Measurements from ENCODE around the gene SPTBN4.

The SPTBN4 gene

GRCh38 chr19:40567750-40568494 lies 101.1 kb downstream of the SPTBN4 start:
- DNase-seq, result no peak

DNA sequence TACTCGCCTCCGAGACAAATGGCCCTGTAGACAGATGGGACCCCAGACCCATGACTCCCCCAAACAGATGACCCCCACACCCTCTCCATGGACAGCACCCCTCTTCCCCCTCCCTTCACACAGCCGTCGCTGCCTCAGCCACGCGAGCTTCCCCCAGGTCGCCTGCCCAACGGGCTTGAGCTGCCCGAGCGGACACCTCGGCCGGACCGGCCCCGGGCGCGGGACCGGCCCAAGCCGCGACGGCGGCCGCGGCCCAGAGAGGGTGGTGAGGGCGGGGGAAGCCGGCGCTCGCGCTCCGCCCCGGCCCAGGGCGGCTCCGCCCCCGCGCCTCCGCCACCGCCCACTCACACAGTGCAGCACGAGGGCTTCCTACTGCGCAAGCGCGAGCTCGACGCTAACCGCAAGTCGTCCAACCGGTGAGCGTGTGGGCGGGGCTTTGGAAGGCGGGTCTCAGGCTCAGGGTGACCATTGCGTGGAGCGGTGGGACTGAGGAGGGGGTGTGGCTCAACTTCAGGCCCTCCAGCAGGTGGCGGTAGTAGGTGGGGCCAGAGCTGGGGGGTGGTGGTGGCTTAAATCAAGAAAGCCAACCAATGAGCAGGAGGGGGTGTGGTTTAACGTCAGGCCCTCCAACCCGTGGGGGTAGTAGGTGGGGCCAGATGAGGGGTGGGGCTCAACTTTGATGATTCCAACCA lies 103.7 kb downstream of the SPTBN4 start:
- DNase-seq, result peak; percentile 96

DNA sequence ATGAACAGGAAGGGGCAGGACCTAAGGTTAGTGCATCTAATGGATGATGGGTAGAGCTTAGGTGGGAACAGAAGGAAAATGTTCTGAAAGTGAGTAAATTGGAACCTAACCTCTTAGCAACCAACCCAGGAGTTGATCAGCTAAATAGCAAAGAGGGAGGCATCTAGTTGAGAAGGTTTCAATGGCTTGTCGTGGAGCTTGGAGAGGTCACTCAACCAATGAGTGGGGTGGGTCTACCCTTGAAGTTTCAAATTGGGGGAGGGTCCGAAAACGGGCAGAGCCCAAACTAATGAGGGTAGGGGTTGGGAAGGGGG lies 104.2 kb downstream of the SPTBN4 start:
- no peak for DNase-seq

- no peak for DNase-seq
These were observed 105.2 kb downstream of the SPTBN4 start for GRCh38 chr19:40571831-40572495.

- DNase-seq, result no peak
These were observed 108.5 kb downstream of the SPTBN4 start for GRCh38 chr19:40575326-40575725.

- no peak for DNase-seq
These were observed 109.4 kb downstream of the SPTBN4 start for GRCh38 chr19:40576151-40576584.

DNA sequence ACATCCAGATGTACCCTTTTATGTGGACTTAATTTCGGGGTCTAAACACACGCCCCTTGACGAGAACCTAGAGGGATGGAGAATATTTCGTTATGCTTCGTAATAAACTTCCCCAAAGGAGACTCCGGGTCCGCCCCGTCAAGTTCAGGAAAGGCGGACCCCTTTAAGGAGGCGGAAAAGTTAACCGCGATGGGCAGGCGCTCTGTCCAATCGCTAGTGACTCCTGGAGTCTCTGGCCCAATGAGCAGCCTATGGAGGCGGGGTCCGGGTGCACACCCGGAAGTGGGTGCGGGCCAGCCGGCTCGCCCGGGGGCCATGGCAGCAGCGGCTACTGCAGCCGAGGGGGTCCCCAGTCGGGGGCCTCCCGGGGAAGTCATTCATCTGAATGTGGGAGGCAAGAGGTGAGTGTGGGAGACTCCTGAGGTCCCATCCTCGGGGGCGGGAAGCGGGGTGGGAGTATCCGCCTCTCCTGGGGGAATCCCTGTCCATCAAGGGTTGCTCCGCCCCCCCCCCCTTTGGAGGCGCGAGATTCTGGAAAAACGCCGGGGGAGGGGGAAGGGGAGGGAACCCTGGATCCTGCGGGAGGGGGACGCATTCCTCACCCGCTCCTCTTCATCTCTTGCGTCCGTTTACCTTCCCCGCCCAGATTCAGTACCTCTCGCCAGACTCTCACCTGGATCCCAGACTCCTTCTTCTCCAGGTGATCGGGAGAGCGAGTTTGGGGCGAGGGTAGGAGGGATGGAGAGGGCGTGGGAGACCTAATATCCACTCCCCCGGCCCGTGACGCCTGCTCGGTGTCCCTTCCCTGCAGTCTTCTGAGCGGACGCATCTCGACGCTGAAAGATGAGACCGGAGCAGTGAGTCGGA lies 110.0 kb downstream of the SPTBN4 start, which contains the start of gene SHKBP1:
SHKBP1 (plus strand) TSS at position 289 of the 867 bp plus-strand sequence; CDS start at position 316, 27 bp downstream.
- DNase-seq, result peak; percentile 75

DNA sequence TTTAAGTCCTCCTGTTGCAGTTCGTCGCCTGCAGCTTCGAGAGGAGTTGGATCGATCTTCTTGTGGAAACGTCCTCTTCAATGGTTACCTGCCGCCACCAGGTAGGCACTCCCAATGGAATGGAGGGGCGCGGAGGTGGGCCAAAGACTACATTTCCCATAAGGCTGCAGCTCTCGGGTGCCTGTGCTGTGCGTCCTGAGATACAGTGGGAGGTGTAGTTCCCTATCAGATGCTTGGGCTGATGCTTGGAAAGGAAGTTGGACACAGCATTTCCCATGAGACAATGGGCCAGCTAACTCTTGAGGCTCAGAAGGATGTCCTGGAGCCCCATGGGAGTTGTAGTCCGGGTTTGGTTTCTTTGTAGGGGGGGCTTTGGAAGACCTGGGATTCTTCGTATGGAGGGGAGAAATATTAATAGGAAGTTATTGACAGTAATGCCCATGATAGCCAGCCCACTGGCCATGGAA lies 111.7 kb downstream of the SPTBN4 start:
- DNase-seq, result peak; percentile 5

- DNase-seq, result no peak
These were observed 113.8 kb downstream of the SPTBN4 start for GRCh38 chr19:40580619-40581018.

GRCh38 chr19:40581531-40581930 lies 114.7 kb downstream of the SPTBN4 start:
- DNase-seq, result no peak

DNA sequence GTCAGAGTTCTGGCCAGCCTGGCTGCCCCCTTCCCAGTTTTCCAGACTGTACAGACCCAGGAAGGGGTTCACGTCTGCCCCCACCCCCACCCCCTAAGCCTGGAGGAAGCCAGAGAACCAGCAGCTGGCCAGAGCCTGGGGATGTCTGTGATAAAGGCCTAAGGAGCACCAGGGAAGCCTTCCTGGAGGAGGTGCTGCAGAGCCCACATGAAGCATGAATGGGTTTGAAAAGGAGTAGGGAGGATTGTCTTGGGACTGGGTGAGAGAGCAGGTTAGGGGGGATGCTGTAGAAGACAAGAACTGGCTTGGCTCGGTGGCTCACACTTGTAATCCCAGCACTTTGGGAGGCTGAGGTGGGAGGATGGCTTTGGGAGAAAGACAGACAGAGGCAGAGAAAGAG lies 115.7 kb downstream of the SPTBN4 start:
- no peak for DNase-seq

GRCh38 chr19:40583283-40583682 lies 116.5 kb downstream of the SPTBN4 start:
- DNase-seq, result no peak

- DNase-seq, result no peak
These were observed 117.2 kb downstream of the SPTBN4 start for GRCh38 chr19:40584007-40584406.

GRCh38 chr19:40585241-40585981 lies 118.6 kb downstream of the SPTBN4 start:
- DNase-seq, result no peak

DNA sequence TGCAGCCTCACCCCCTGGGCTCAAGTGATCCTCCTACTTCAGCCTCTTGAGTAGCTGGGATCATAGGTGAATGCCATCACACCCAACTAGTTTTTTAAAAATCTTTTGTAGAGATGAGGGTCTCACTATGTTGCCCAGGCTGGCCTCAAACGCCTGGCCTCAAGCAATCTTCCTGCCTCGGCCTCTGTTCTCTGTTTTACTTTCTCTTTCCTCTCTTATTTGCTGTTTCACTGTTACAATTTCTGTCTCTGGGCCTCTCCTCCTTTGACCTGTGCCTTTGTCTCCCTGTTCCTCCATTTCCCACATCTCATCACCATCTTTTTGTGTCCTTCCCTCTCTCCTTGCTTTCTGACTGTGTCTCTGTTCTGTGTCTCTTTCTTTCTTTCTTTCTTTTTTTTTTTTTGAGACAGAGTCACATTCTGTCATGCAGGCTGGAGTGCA lies 119.2 kb downstream of the SPTBN4 start:
- DNase-seq, result no peak

GRCh38 chr19:40586611-40587010 lies 119.8 kb downstream of the SPTBN4 start:
- no peak for DNase-seq

- no peak for DNase-seq
These were observed 121.5 kb downstream of the SPTBN4 start for GRCh38 chr19:40588110-40588854.

DNA sequence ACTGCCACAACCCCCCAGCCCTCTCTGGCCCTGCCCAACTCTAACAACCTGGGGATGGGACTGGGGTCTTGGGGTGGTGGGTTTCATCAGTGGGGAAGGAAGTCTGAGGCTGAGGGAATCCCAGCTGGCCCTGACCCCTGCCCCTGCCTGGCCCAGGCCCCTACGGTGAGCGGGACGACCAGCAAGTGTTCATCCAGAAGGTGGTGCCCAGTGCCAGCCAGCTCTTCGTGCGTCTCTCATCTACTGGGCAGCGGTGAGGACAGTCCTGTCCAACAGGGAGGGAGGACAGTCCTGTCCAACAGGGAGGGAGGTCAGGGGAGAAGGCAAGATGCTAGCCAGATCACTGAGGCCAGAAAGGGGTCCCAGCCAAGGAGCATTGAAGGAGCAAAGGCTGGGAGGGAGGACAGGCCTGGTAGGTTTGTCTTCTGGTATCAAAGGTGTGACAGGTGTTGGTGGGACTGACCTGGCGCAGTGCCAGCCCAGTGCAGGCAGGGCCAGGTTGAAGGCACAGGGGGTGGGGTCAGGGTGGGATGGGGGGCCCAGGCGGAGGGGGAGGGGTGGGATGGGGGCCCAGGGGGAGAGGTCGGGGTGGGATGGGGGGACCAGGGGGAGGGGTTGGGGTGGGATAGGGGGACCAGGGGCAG lies 122.2 kb downstream of the SPTBN4 start:
- DNase-seq, result no peak

- DNase-seq, result no peak
These were observed 123.0 kb downstream of the SPTBN4 start for GRCh38 chr19:40589591-40590429.
